HCT116 (cell line): ENCODE data around the gene EIF4A3. TPM values are rescaled to one million over a fixed set of nuclear protein-coding genes. Genes with fewer than 3 reads are reported as not detected.

Experiments
- ATAC-seq: fragments of 200-7000 bp; cut with Tn5 transposase; 2 replicates; pipeline ENCODE4 v1.9.1; 2020; ENCODE audit warnings: mild to moderate bottlenecking, moderate library complexity
- BruUV-seq: library from RNA; stranded (reverse); fragments of 400-500 nt; replicated peaks from 2 replicates; lab custom pipeline; 2021; lab: Mats Ljungman, UMichigan
- CTCF ChIA-PET: fragments of 300-600 bp; sonication (Branson Sonifier 250); formaldehyde crosslinking; loops from one replicate; lab custom pipeline; 2021; ENCODE audit warnings: antibody characterized with exemption; lab: Charles Lee
- POLR2A ChIA-PET: fragments of 300-600, 350-600 bp; sonication (Branson Sonifier 250); formaldehyde crosslinking; loops from one replicate; lab custom pipeline; 2021; ENCODE audit warnings: antibody characterized with exemption; lab: Charles Lee
- RAD21 ChIA-PET, 2 experiments: fragments of 300-600 bp; sonication (Branson Sonifier 250); formaldehyde crosslinking; loops; one replicate each; lab custom pipeline; 2023; ENCODE audit warnings: low total read pairs in 2 of 2; ENCODE audit not compliant: uncharacterized antibody in 2 of 2, unreplicated experiment in 2 of 2, low non-redundant PET in 1 of 2; lab: Charles Lee
- DNase-seq: peaks from one replicate; pipeline ENCODE4 v3.0.0-alpha.2; 2010; ENCODE audit warnings: low read depth, low spot score
- H2AFZ ChIP-seq: fragments of 200-600 bp; shearing (Covaris generic), sonication (generic); 2 replicates; pipeline ENCODE4 v1.6.1; 2017; ENCODE audit warnings: low read depth, mixed run types, mixed read lengths, antibody characterized with exemption, low read length; ENCODE audit not compliant: poor library complexity, severe bottlenecking
- H3K27ac ChIP-seq: 2 replicates; pipeline ENCODE4 v1.5.1; 2012; ENCODE audit warnings: low read depth, low read length
- H3K27me3 ChIP-seq: fragments of 200-600 bp; sonication (generic); 2 replicates; pipeline ENCODE4 v1.6.1; 2016; ENCODE audit warnings: mixed run types, low read length, mixed read lengths; ENCODE audit not compliant: insufficient read depth
- H3K36me3 ChIP-seq, 2 experiments: fragments of 200-500 bp in 1 of 2; fragments of 200-600 bp in 1 of 2; sonication (Bioruptor generic) in 1 of 2; sonication (generic) in 1 of 2; 2 replicates each; pipeline versions ENCODE4 v1.5.1 to v1.6.1; 2014 to 2016; ENCODE audit warnings: low read length in 2 of 2, inconsistent platforms in 1 of 2, mixed read lengths in 1 of 2, mixed run types in 1 of 2; ENCODE audit not compliant: insufficient read depth in 2 of 2, control insufficient read depth in 1 of 2
- H3K4me1 ChIP-seq, 2 experiments: fragments of 200-600 bp in 1 of 2; sonication (generic) in 1 of 2; 2 replicates each; pipeline versions ENCODE4 v1.5.1 to v1.6.1; 2012 to 2017; ENCODE audit warnings: low read length in 2 of 2, inconsistent platforms in 1 of 2, mild to moderate bottlenecking in 1 of 2, mixed read lengths in 1 of 2, mixed run types in 1 of 2, moderate library complexity in 1 of 2; ENCODE audit not compliant: insufficient read depth in 2 of 2, control insufficient read depth in 1 of 2
- H3K4me2 ChIP-seq: fragments of 200-600 bp; sonication (generic); 2 replicates; pipeline ENCODE4 v1.6.1; 2017; ENCODE audit warnings: mixed run types, low read length, mixed read lengths
- H3K4me3 ChIP-seq, 2 experiments: fragments of 200-600 bp in 1 of 2; sonication (generic) in 1 of 2; replicated peaks in 1 of 2; 2 replicates each; pipeline ENCODE4 v1.5.1; 2011 to 2016; ENCODE audit warnings: low read length in 2 of 2, control low read depth in 1 of 2, low read depth in 1 of 2, mild to moderate bottlenecking in 1 of 2, mixed read lengths in 1 of 2, mixed run types in 1 of 2
- H3K79me2 ChIP-seq: fragments of 200-600 bp; sonication (generic); 2 replicates; pipeline ENCODE4 v1.6.1; 2017; ENCODE audit warnings: mild to moderate bottlenecking, mixed run types, low read length, moderate library complexity, mixed read lengths; ENCODE audit not compliant: insufficient read depth
- H3K9ac ChIP-seq: fragments of 200-600 bp; sonication (generic); 2 replicates; pipeline ENCODE4 v1.6.1; 2016; ENCODE audit warnings: low read length, mixed read lengths
- H3K9me2 ChIP-seq: fragments of 200-600 bp; sonication (generic), shearing (Covaris generic); 2 replicates; pipeline ENCODE4 v1.6.1; 2017; ENCODE audit warnings: mixed run types, mild to moderate bottlenecking, moderate library complexity; ENCODE audit not compliant: insufficient read depth
- H3K9me3 ChIP-seq, 2 experiments: fragments of 200-500 bp in 1 of 2; fragments of 200-600 bp in 1 of 2; sonication (Bioruptor generic) in 1 of 2; sonication (generic) in 1 of 2; 2 replicates each; pipeline ENCODE4 v1.6.1; 2014 to 2017; ENCODE audit warnings: low read length in 2 of 2, mixed read lengths in 2 of 2, inconsistent platforms in 1 of 2, low read depth in 1 of 2, mild to moderate bottlenecking in 1 of 2, mixed run types in 1 of 2, moderate library complexity in 1 of 2; ENCODE audit not compliant: control insufficient read depth in 1 of 2, insufficient read depth in 1 of 2
- H4K20me1 ChIP-seq: fragments of 200-600 bp; sonication (generic), shearing (Covaris generic); 2 replicates; pipeline ENCODE4 v1.6.1; 2017; ENCODE audit warnings: mixed run types, mild to moderate bottlenecking, moderate library complexity; ENCODE audit not compliant: insufficient read depth
- ATF3 ChIP-seq: IDR thresholded peaks from 2 replicates; pipeline ENCODE4 v1.6.1; 2012
- CBX3 ChIP-seq: IDR thresholded peaks from 2 replicates; pipeline ENCODE4 v1.6.1; 2012; ENCODE audit warnings: low read depth
- CEBPB ChIP-seq: IDR thresholded peaks from 2 replicates; pipeline ENCODE4 v1.6.1; 2012; ENCODE audit warnings: low read depth
- EGR1 ChIP-seq: IDR thresholded peaks from 2 replicates; pipeline ENCODE4 v1.6.1; 2012; ENCODE audit warnings: low read depth
- ELF1 ChIP-seq: IDR thresholded peaks from 2 replicates; pipeline ENCODE4 v1.6.1; 2012; ENCODE audit warnings: low read depth, borderline replicate concordance
- EZH2 ChIP-seq: fragments of 200-600 bp; sonication (generic); IDR thresholded peaks from 2 replicates; pipeline ENCODE4 v1.6.1; 2017; ENCODE audit warnings: antibody characterized with exemption, mixed run types
- EZH2phosphoT487 ChIP-seq: fragments of 200-600 bp; IDR thresholded peaks from 2 replicates; pipeline ENCODE4 v1.6.1; 2018; ENCODE audit warnings: antibody characterized with exemption, borderline replicate concordance
- FOSL1 ChIP-seq: IDR thresholded peaks from 2 replicates; pipeline ENCODE4 v1.6.1; 2012; ENCODE audit warnings: low read depth
- JUND ChIP-seq: IDR thresholded peaks from 2 replicates; pipeline ENCODE4 v1.6.1; 2012
- MAX ChIP-seq: IDR thresholded peaks from 2 replicates; pipeline ENCODE4 v1.6.1; 2012
- POLR2A ChIP-seq: IDR thresholded peaks from 2 replicates; pipeline ENCODE4 v1.7.0; 2011; ENCODE audit warnings: borderline replicate concordance; ENCODE audit not compliant: insufficient read depth, insufficient read length; ENCODE audit errors: extremely low read depth
- POLR2AphosphoS5 ChIP-seq: IDR thresholded peaks from 2 replicates; pipeline ENCODE4 v1.6.1; 2011; ENCODE audit warnings: mild to moderate bottlenecking, low read depth, low read length, moderate library complexity
- SIN3A ChIP-seq: IDR thresholded peaks from 2 replicates; pipeline ENCODE4 v1.6.1; 2012; ENCODE audit warnings: low read depth
- SRF ChIP-seq: IDR thresholded peaks from 2 replicates; pipeline ENCODE4 v1.6.1; 2012; ENCODE audit warnings: low read depth
- TCF7L2 ChIP-seq: IDR thresholded peaks from 2 replicates; pipeline ENCODE4 v1.7.0; 2011; ENCODE audit warnings: borderline replicate concordance, inconsistent platforms; ENCODE audit not compliant: insufficient read depth, insufficient read length; ENCODE audit errors: extremely low read depth
- YY1 ChIP-seq: IDR thresholded peaks from 2 replicates; pipeline ENCODE4 v1.6.1; 2011; ENCODE audit warnings: low read length, low read depth, moderate library complexity, mild to moderate bottlenecking; ENCODE audit not compliant: insufficient replicate concordance; ENCODE audit errors: extremely low read depth
- ZBTB33 ChIP-seq: IDR thresholded peaks from 2 replicates; pipeline ENCODE4 v1.6.1; 2011; ENCODE audit warnings: mild to moderate bottlenecking, low read length, moderate library complexity; ENCODE audit not compliant: insufficient replicate concordance; ENCODE audit errors: extremely low read depth
- ZFX ChIP-seq: fragments of 450-650 bp; IDR thresholded peaks from 2 replicates; pipeline ENCODE4 v1.6.1; 2017
- ZNF274 ChIP-seq: fragments of 200-500 bp; sonication (Bioruptor generic); IDR thresholded peaks from 2 replicates; pipeline ENCODE4 v1.6.1; 2014; ENCODE audit warnings: mild to moderate bottlenecking, low read depth, low read length, inconsistent platforms
- intact Hi-C: fragments of 100-400 bp; cut with micrococcal nuclease; formaldehyde crosslinking; loops from 2 replicates; pipeline ENCODE4 v1.10.0; 2022
- total RNA-seq: library from RNA; stranded (reverse); gene quantifications from one replicate; pipeline ENCODE4 v1.2.1, GENCODE V29; 2021; ENCODE audit not compliant: unreplicated experiment

Gene EIF4A3
- total RNA-seq, 1 experiment from 2014 or later: 248 TPM

DNA sequence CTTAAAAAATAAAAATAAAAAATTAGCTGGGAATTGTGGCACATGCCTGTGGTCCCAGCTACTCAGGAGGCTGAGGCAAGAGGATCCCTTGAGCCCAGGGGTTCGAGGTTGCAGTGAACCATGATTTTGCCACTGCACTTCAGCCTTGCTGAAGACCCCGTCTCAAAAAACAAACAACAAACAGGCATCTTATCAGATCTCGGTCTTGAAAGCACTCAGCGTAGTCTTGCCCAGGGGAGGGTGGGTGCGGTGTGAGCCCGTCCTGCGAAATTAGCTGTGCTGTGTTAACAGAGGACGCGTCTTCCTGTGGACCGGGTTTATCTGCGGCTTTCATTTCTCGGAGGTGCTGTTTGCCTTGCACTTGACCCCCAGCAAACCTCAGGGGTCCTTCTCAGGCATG, 40.2 kb downstream of the EIF4A3 start:
- CTCF ChIA-PET: interaction anchor here (0.9 kb wide), 1 partner anchor 9 kb away, joined by 3 read pairs; no protein-coding TSS in a partner anchor
- Histone ChIP-seq H3K36me3 (peaks cover 0 to 9% of the 10 kb centered on the region in 2 experiments; a peak in 2 of 4 replicates), H3K27ac (no peak overlapping the region), H3K79me2 (peaks cover 6% of the 10 kb centered on the region; the same call in 1 of the 2 replicates), H3K4me2 (no peak overlapping the region), H3K9me3 (no peaks in the 10 kb centered on the region), H2AFZ (no peak overlapping the region), H3K9ac (no peak overlapping the region), H4K20me1 (no peaks in the 10 kb centered on the region), H3K4me3 (no peak overlapping the region), H3K9me2 (no peaks in the 10 kb centered on the region), H3K4me1 (peaks cover 19 to 22% of the 10 kb centered on the region in 2 experiments), H3K27me3 (no peaks in the 10 kb centered on the region)
- RAD21 ChIA-PET: no interaction called here
- DNase-seq (no peak), ATAC-seq (no peak)
- POLR2A ChIA-PET: interaction anchor here (0.7 kb wide), 1 partner anchor 33 kb away, joined by 3 read pairs; no protein-coding TSS in a partner anchor
- intact Hi-C loops: no loop called here
- BruUV-seq: no TSS peak
- TF ChIP-seq ZFX: no peak
- TF ChIP-seq TCF7L2: no peak
- TF ChIP-seq JUND: no peak
- no peak for TF ChIP-seq CEBPB
- no peak for TF ChIP-seq ZBTB33
- no peak for TF ChIP-seq FOSL1
- TF ChIP-seq ATF3: no peak
- TF ChIP-seq ZNF274: no peak
- no peak for TF ChIP-seq POLR2A
- TF ChIP-seq POLR2AphosphoS5: no peak
- TF ChIP-seq ELF1: no peak
- TF ChIP-seq MAX: no peak
- no peak for TF ChIP-seq EGR1
- TF ChIP-seq SIN3A: no peak
- no peak for TF ChIP-seq YY1
- TF ChIP-seq EZH2: no peak
- no peak for TF ChIP-seq CBX3
- TF ChIP-seq SRF: no peak
- TF ChIP-seq EZH2phosphoT487: no peak
